ENCODE results near the gene CDH23. TPM values are rescaled to one million over a fixed set of nuclear protein-coding genes. Genes with fewer than 3 reads are reported as not detected.

The CDH23 gene
- total RNA-seq, 1 experiment from 2014 or later = 0.34 TPM

- no peak for TF ChIP-seq CTCF (IDR thresholded peaks at IDR 0.05; ENCODE audit: insufficient read depth in 1 of 2, low read depth in 1 of 2, low read length in 1 of 2, severe bottlenecking in 1 of 2, unreplicated experiment in 1 of 2)
- H3K4me3 Mint-ChIP-seq (ENCODE audit: unreplicated experiment) = no peak overlapping the region
- Histone ChIP-seq H3K36me3 (ENCODE audit: control insufficient read depth, insufficient read depth, low read length) (no peaks in the 10 kb centered on the region), H3K9me3 (no peaks in the 10 kb centered on the region), H3K27me3 (replicated peaks; ENCODE audit: control insufficient read depth, insufficient read depth, low read length) (no peaks in the 10 kb centered on the region), H3K4me3 (ENCODE audit: low read depth, low read length) (no peak overlapping the region), H3K4me1 (no peaks in the 10 kb centered on the region)
- peaks cover 3% of the 10 kb centered on the region for H3K27me3 Mint-ChIP-seq (ENCODE audit: insufficient read depth, unreplicated experiment)
- no peak for DNase-seq
- intact Hi-C loops (cut with micrococcal nuclease; ENCODE audit: unreplicated experiment) = no loop called here
- no peaks in the 10 kb centered on the region for H3K36me3 Mint-ChIP-seq (ENCODE audit: insufficient read depth, unreplicated experiment)
- no peak overlapping the region for H3K27ac Mint-ChIP-seq (ENCODE audit: unreplicated experiment)
- POLR2A ChIA-PET = no interaction called here
- H3K4me1 Mint-ChIP-seq (ENCODE audit: low read depth, unreplicated experiment) = peaks cover 7% of the 10 kb centered on the region
- no TSS peak for BruUV-seq (replicated peaks)
- CTCF ChIA-PET = interaction anchor here (1.0 to 2.1 kb wide), 2 partner anchors 27 to 97 kb away, joined by 3 to 5 read pairs; no protein-coding TSS in a partner anchor
- H3K9me3 Mint-ChIP-seq (ENCODE audit: unreplicated experiment) = no peaks in the 10 kb centered on the region
Measured at GRCh38 chr10:71667387-71667752, 270.6 kb downstream of the CDH23 start.

GRCh38 chr10:71671994-71672946 lies 275.6 kb downstream of the CDH23 start:
- H3K36me3 ChIP-seq (ENCODE audit: control insufficient read depth, insufficient read depth, low read length) = no peaks in the 10 kb centered on the region
- Mint-ChIP-seq H3K36me3 (ENCODE audit: insufficient read depth, unreplicated experiment) (no peaks in the 10 kb centered on the region), H3K27me3 (ENCODE audit: insufficient read depth, unreplicated experiment) (peaks cover 3% of the 10 kb centered on the region), H3K4me3 (ENCODE audit: unreplicated experiment) (no peak overlapping the region), H3K4me1 (ENCODE audit: low read depth, unreplicated experiment) (no peaks in the 10 kb centered on the region), H3K9me3 (ENCODE audit: unreplicated experiment) (no peaks in the 10 kb centered on the region), H3K27ac (ENCODE audit: unreplicated experiment) (no peak overlapping the region)
- no peaks in the 10 kb centered on the region for H3K9me3 ChIP-seq
- ChIA-PET CTCF (interaction anchor here (0.8 kb wide), 1 partner anchor 26 kb away, joined by 3 read pairs; no protein-coding TSS in a partner anchor), POLR2A (no interaction called here)
- no peaks in the 10 kb centered on the region for H3K27me3 ChIP-seq (replicated peaks; ENCODE audit: control insufficient read depth, insufficient read depth, low read length)
- no peak for TF ChIP-seq CTCF (IDR thresholded peaks at IDR 0.05; ENCODE audit: insufficient read depth in 1 of 2, low read depth in 1 of 2, low read length in 1 of 2, severe bottlenecking in 1 of 2, unreplicated experiment in 1 of 2)
- no peak overlapping the region for H3K4me3 ChIP-seq (ENCODE audit: low read depth, low read length)
- intact Hi-C loops (cut with micrococcal nuclease; ENCODE audit: unreplicated experiment) = no loop called here
- no TSS peak for BruUV-seq (replicated peaks)
- H3K4me1 ChIP-seq = no peaks in the 10 kb centered on the region
- no peak for DNase-seq

GRCh38 chr10:71675295-71675970 lies 278.7 kb downstream of the CDH23 start:
- no peaks in the 10 kb centered on the region for H3K9me3 Mint-ChIP-seq (ENCODE audit: unreplicated experiment)
- no peaks in the 10 kb centered on the region for H3K36me3 ChIP-seq (ENCODE audit: control insufficient read depth, insufficient read depth, low read length)
- POLR2A ChIA-PET = no interaction called here
- H3K4me1 Mint-ChIP-seq (ENCODE audit: low read depth, unreplicated experiment) = no peaks in the 10 kb centered on the region
- H3K27me3 Mint-ChIP-seq (ENCODE audit: insufficient read depth, unreplicated experiment) = no peaks in the 10 kb centered on the region
- no TSS peak for BruUV-seq (replicated peaks)
- no peak for TF ChIP-seq CTCF (IDR thresholded peaks at IDR 0.05; ENCODE audit: insufficient read depth in 1 of 2, low read depth in 1 of 2, low read length in 1 of 2, severe bottlenecking in 1 of 2, unreplicated experiment in 1 of 2)
- H3K27ac Mint-ChIP-seq (ENCODE audit: unreplicated experiment) = no peak overlapping the region
- H3K4me3 ChIP-seq (ENCODE audit: low read depth, low read length) = no peak overlapping the region
- H3K27me3 ChIP-seq (replicated peaks; ENCODE audit: control insufficient read depth, insufficient read depth, low read length) = no peaks in the 10 kb centered on the region; the same call in 1 of the 2 replicates
- no peaks in the 10 kb centered on the region for H3K36me3 Mint-ChIP-seq (ENCODE audit: insufficient read depth, unreplicated experiment)
- H3K4me1 ChIP-seq = no peaks in the 10 kb centered on the region
- no peak for DNase-seq
- H3K4me3 Mint-ChIP-seq (ENCODE audit: unreplicated experiment) = no peak overlapping the region
- CTCF ChIA-PET = interaction anchor here (0.6 to 1.4 kb wide), 2 partner anchors 21 to 135 kb away, joined by 4 read pairs; no protein-coding TSS in a partner anchor
- H3K9me3 ChIP-seq = no peaks in the 10 kb centered on the region
- intact Hi-C loops (cut with micrococcal nuclease; ENCODE audit: unreplicated experiment) = no loop called here

Measured in Caco-2 (cell line).